ENCODE results near the gene MAPKBP1. TPM values are rescaled to one million over a fixed set of nuclear protein-coding genes. Genes with fewer than 3 reads are reported as not detected.
A peak's percentile ranks its signal among the peaks of the same experiment; 100 is the strongest.

MAPKBP1 gene
- total and polyA plus RNA-seq, 2 of the 4 experiments (the other 2 are of a cell fraction), result 12.5 to 15.3 TPM

DNA sequence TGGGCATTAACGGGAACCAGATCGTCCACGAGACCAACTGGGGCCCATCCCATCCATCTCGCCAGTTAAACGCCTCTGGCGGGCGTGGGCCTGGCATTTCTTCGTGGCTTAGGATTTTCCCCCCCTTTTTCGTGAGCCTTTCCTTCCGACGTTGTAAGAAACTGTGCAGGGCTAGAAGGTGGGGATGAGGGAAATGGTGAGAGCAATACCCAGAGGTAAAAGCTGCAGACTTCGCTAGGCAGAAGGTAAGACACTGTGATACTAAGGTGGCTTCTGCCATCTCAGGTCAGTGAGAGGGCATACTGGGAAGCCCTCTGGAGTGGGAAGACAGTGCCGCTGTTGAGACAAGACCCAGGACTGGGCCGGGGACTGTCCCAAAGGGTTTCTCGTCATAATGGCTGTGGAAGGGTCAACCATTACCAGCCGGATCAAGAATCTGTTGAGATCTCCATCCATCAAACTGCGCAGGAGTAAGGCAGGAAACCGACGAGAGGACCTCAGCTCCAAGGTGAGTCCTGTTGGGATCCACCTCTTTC is 666 bp downstream of the MAPKBP1 start:
- H4K5ac ChIP-seq (ENCODE audit: low read depth, low read length), result peak overlapping the region; percentile 66
- POLR2A ChIA-PET (ENCODE audit: unreplicated experiment), result interaction anchor here (1.0 kb wide), 1 partner anchor 22 kb away, joined by 3 read pairs; no protein-coding TSS in a partner anchor
- H2AK5ac ChIP-seq (ENCODE audit: low read depth, low read length), result peak overlapping the region; percentile 82
- peak overlapping the region; percentile 70 for H4K91ac ChIP-seq (ENCODE audit: insufficient read depth, low read depth, low read length)
- peak overlapping the region; percentile 53 to 84; a peak in 3 of 4 replicates for H4K8ac ChIP-seq (ENCODE audit: low read depth in 2 of 2, low read length in 2 of 2)
- peaks cover 18 to 59% of the 10 kb centered on the region in 2 experiments; a peak in 3 of 4 replicates for H3K79me1 ChIP-seq (ENCODE audit: low read depth in 1 of 2, low read length in 2 of 2)
- H2BK20ac ChIP-seq (ENCODE audit: low read depth, low read length), result no peak overlapping the region
- no peaks in the 10 kb centered on the region for H3K9me3 ChIP-seq (ENCODE audit: control insufficient read depth, insufficient read depth, low read length)
- peak overlapping the region; percentile 87 for H3K14ac ChIP-seq (replicated peaks; ENCODE audit: low read depth, low read length)
- no peaks in the 10 kb centered on the region for H3K27me3 ChIP-seq (ENCODE audit: control insufficient read depth, insufficient read depth, low read length)
- in situ Hi-C loops (cut with MboI; ENCODE audit: low sequenced_read_pairs) (loop anchor here (5.0 kb wide), 1 partner anchor 37 kb away; no protein-coding TSS in a partner anchor), intact Hi-C loops (cut with micrococcal nuclease) (loop anchor here (1.0 to 10.0 kb wide), 4 partner anchors 21 to 170 kb away; partner anchors contain the start of gene JMJD7), dilution Hi-C loops (cut with HindIII; ENCODE audit: low sequenced_read_pairs, unreplicated experiment) (no loop called here)
- no peaks in the 10 kb centered on the region for H3K36me3 ChIP-seq (ENCODE audit: control insufficient read depth, insufficient read depth, low read length)
- peak overlapping the region; percentile 44 for H3K18ac ChIP-seq (ENCODE audit: low read depth, low read length)
- H3K23ac ChIP-seq (ENCODE audit: low read depth, low read length), result peak overlapping the region; percentile 96
- peak overlapping the region; percentile 84 for H3K27ac ChIP-seq (ENCODE audit: insufficient read depth, low read length)
- peak overlapping the region; percentile 79 for H3K9ac ChIP-seq (ENCODE audit: low read depth, low read length)
- peak; percentile 3 for ATAC-seq (ENCODE audit: low read depth)
- H3K56ac ChIP-seq (ENCODE audit: extremely low read depth, insufficient read depth, low read length), result peak overlapping the region; percentile 65; the same call in 1 of the 2 replicates
- no peak for DNase-seq
- TF ChIP-seq MAZ (IDR thresholded peaks at IDR 0.05; ENCODE audit: borderline replicate concordance, low read depth, low read length) (no peak), POLR2A (IDR thresholded peaks at IDR 0.05; ENCODE audit: low read depth, low read length) (no peak), MXI1 (IDR thresholded peaks at IDR 0.05; ENCODE audit: borderline replicate concordance, low read depth, low read length) (0 out of 2 replicates have a peak, but pooled peaks have one; percentile 2), RCOR1 (IDR thresholded peaks at IDR 0.05; ENCODE audit: insufficient replicate concordance, low read length) (no peak), CEBPB (IDR thresholded peaks at IDR 0.05; ENCODE audit: low read depth, low read length) (no peak)
- TF ChIP-seq, protein P1, sequence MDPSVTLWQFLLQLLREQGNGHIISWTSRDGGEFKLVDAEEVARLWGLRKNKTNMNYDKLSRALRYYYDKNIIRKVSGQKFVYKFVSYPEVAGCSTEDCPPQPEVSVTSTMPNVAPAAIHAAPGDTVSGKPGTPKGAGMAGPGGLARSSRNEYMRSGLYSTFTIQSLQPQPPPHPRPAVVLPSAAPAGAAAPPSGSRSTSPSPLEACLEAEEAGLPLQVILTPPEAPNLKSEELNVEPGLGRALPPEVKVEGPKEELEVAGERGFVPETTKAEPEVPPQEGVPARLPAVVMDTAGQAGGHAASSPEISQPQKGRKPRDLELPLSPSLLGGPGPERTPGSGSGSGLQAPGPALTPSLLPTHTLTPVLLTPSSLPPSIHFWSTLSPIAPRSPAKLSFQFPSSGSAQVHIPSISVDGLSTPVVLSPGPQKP (IDR thresholded peaks at IDR 0.05; ENCODE audit: borderline replicate concordance, low read depth, low read length), result no peak
- TF ChIP-seq, protein P2, sequence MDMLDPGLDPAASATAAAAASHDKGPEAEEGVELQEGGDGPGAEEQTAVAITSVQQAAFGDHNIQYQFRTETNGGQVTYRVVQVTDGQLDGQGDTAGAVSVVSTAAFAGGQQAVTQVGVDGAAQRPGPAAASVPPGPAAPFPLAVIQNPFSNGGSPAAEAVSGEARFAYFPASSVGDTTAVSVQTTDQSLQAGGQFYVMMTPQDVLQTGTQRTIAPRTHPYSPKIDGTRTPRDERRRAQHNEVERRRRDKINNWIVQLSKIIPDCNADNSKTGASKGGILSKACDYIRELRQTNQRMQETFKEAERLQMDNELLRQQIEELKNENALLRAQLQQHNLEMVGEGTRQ (IDR thresholded peaks at IDR 0.05; ENCODE audit: low read depth, low read length), result no peak
- peak overlapping the region; percentile 78 for H2BK5ac ChIP-seq (ENCODE audit: low read depth, low read length, poor library complexity, severe bottlenecking)
- peaks cover 16% of the 10 kb centered on the region for H3K9me1 ChIP-seq (ENCODE audit: insufficient read depth, low read length)
- peak overlapping the region; percentile 80 for H3K4me3 ChIP-seq (ENCODE audit: insufficient read depth, low read depth, low read length)
- peak overlapping the region; percentile 34 for H2AK9ac ChIP-seq (replicated peaks; ENCODE audit: low read depth, low read length, poor library complexity)
- BruUV-seq (replicated peaks), result no TSS peak
- CTCF ChIA-PET, result interaction anchor here (1.0 to 3.5 kb wide), 9 partner anchors 10 to 217 kb away, joined by 3 to 54 read pairs (median 5); partner anchors contain the start of gene EHD4
- peak overlapping the region; percentile 58; the same call in 1 of the 2 replicates for H2BK120ac ChIP-seq (ENCODE audit: low read depth, low read length)
- 12% methylated on average over 8 of the region's 19 CpGs; no CpG with 5 or more reads in 1 of the 2 experiments for WGBS, 2 experiments (ENCODE audit: extremely low coverage in 2 of 2, insufficient read length in 1 of 2)
- H3K4me1 ChIP-seq (ENCODE audit: control insufficient read depth, insufficient read depth, low read length), result peaks cover 19% of the 10 kb centered on the region
- peak overlapping the region; percentile 98 for H3K4me2 ChIP-seq (ENCODE audit: low read depth, low read length)
- H2AFZ ChIP-seq (replicated peaks; ENCODE audit: low read length, poor library complexity), result peak overlapping the region; percentile 96
- peaks cover 30% of the 10 kb centered on the region for H4K20me1 ChIP-seq (ENCODE audit: insufficient read depth, low read length)
- peak overlapping the region; percentile 91 for H3K4ac ChIP-seq (ENCODE audit: low read depth, low read length)
- peak overlapping the region; percentile 13; the same call in 1 of the 3 replicates for H2BK15ac ChIP-seq (ENCODE audit: low read depth, low read length)
